Uterus (tissue), 4 donors: ENCODE results near the gene MIA3. TPM values are rescaled to one million over a fixed set of nuclear protein-coding genes. Genes with fewer than 3 reads are reported as not detected.
A peak's percentile ranks its signal among the peaks of the same experiment; 100 is the strongest.

Experiments used
- DNase-seq, 2 donors: peaks; one replicate each; pipeline ENCODE4 v3.0.0-alpha.2; 2019 to 2020
- H3K27ac ChIP-seq, 2 donors: fragments of 200-600 bp; sonication (generic); 1 replicate in 1 of 2; 2 replicates in 1 of 2; pipeline ENCODE4 v1.5.1; 2016 to 2018
- H3K27me3 ChIP-seq, 2 donors: fragments of 200-600 bp; sonication (generic); one replicate each; pipeline ENCODE4 v1.5.1; 2018 to 2019; ENCODE audit warnings: control low read depth in 1 of 2
- H3K36me3 ChIP-seq, 2 donors: fragments of 200-600 bp; sonication (generic); one replicate each; pipeline ENCODE4 v1.5.1; 2019; ENCODE audit warnings: control low read depth in 1 of 2
- H3K4me1 ChIP-seq, 2 donors: fragments of 200-600 bp; sonication (generic); one replicate each; pipeline ENCODE4 v1.5.1; 2018 to 2019; ENCODE audit warnings: control low read depth in 1 of 2
- H3K4me3 ChIP-seq, 2 donors: fragments of 200-600 bp; sonication (generic); 1 replicate in 1 of 2; 2 replicates in 1 of 2; pipeline ENCODE4 v1.5.1; 2018 to 2019; ENCODE audit warnings: mild to moderate bottlenecking in 1 of 2
- H3K9me3 ChIP-seq, 2 donors: fragments of 200-600 bp; sonication (generic); one replicate each; pipeline ENCODE4 v1.5.1; 2019; ENCODE audit warnings: control low read depth in 1 of 2
- POLR2A ChIP-seq, 2 donors: fragments of 450-650 bp; IDR thresholded peaks; one replicate each; pipeline ENCODE4 v1.6.1; 2016; ENCODE audit warnings: antibody characterized with exemption in 2 of 2, mild to moderate bottlenecking in 1 of 2, moderate library complexity in 1 of 2
- intact Hi-C: fragments of 100-400 bp; cut with DNase I; formaldehyde crosslinking; loops from one replicate; pipeline ENCODE4 v1.15.1; 2023; ENCODE audit warnings: low total_unique reads
- total RNA-seq, 4 donors: library from RNA; depleted of rRNA in 3 of 4; stranded (reverse); fragments of >200 nt in 3 of 4; gene quantifications; one replicate each; pipeline versions ENCODE4 v1.1.0 to v1.2.4, GENCODE V29; 2014 to 2023
- TF ChIP-seq, protein P1 (sequence below), 4 experiments: fragments of 200-600 bp in 2 of 4; fragments of 450-650 bp in 2 of 4; sonication (generic) in 2 of 4; IDR thresholded peaks; one replicate each; pipeline ENCODE4 v1.5.1; 2016 to 2019; ENCODE audit warnings: antibody characterized with exemption in 4 of 4, mild to moderate bottlenecking in 2 of 4, moderate library complexity in 1 of 4
- donor health status: DM: yes; HTN: yes; CAD: no.

Gene MIA3, protein sequence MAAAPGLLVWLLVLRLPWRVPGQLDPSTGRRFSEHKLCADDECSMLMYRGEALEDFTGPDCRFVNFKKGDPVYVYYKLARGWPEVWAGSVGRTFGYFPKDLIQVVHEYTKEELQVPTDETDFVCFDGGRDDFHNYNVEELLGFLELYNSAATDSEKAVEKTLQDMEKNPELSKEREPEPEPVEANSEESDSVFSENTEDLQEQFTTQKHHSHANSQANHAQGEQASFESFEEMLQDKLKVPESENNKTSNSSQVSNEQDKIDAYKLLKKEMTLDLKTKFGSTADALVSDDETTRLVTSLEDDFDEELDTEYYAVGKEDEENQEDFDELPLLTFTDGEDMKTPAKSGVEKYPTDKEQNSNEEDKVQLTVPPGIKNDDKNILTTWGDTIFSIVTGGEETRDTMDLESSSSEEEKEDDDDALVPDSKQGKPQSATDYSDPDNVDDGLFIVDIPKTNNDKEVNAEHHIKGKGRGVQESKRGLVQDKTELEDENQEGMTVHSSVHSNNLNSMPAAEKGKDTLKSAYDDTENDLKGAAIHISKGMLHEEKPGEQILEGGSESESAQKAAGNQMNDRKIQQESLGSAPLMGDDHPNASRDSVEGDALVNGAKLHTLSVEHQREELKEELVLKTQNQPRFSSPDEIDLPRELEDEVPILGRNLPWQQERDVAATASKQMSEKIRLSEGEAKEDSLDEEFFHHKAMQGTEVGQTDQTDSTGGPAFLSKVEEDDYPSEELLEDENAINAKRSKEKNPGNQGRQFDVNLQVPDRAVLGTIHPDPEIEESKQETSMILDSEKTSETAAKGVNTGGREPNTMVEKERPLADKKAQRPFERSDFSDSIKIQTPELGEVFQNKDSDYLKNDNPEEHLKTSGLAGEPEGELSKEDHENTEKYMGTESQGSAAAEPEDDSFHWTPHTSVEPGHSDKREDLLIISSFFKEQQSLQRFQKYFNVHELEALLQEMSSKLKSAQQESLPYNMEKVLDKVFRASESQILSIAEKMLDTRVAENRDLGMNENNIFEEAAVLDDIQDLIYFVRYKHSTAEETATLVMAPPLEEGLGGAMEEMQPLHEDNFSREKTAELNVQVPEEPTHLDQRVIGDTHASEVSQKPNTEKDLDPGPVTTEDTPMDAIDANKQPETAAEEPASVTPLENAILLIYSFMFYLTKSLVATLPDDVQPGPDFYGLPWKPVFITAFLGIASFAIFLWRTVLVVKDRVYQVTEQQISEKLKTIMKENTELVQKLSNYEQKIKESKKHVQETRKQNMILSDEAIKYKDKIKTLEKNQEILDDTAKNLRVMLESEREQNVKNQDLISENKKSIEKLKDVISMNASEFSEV (N-terminal part only)
- total RNA-seq: 10 to 100 TPM; 27.4 to 82.3 (median 55.7) TPM

DNA sequence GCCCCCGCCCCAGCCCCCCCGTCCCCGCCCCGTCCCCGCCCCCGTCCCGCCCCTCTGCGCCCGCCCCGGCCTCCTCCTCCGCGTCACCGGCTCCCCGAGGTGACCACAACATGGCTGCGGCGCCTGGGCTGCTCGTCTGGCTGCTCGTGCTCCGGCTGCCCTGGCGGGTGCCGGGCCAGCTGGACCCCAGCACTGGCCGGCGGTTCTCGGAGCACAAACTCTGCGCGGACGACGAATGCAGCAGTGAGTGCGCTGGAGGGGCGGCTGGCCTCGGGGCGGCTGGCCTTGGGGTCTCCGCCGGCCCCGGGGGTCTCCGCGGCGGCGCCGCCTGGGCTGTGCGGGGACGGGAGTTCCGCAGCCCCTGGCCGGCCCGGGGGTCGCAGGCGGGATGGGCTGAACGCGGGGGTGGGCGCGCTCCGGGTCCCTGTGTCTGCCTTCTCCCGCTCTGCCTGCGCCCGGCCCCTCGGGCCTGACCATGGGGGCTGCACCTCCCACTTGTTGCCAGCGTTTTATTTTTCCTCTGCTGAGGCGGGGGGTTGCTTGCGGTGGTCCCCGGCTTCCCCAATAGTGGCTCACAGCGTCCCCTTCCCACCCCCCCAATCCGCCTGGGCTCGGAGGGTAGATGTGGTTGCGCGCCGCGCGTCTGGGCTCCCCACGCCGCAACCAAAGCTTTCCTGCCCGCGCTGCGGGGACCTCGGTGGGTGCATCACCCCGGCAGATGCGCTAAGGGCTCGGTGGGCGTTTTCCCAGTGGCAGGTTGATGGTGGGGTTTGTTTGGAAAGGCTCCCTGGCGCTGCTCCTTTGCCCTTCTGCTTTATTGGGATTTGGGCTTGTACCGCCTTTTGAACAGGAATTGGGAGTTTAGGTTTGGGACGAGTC lies at the start of gene MIA3:
TSS of gene MIA3 (plus strand) at position 97 of the 879 bp plus-strand sequence. CDS start at position 111, 14 bp downstream.
- DNase-seq: peak; percentile 32 to 76

DNA sequence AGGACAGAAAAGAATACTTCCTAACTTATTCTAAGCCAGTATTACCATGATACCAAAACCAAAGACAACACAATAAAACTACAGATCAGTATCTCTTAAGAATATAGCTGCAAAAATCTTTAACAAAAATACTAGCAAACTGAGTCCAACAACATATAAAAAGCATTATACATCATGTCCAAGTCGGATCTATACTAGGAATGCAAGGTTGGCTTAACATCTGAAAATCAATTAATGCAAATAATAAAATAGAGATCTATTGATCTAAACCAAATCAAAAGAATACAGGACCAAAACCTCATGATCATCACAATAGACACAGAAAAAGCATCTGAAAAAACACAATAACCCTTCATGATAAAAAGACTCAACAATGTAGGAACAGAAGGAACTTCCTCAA lies 47.1 kb upstream of the MIA3 start:
- intact Hi-C loops: no loop called here
- no peak overlapping the region for H3K27ac ChIP-seq
- H3K27me3 ChIP-seq: no peaks in the 10 kb centered on the region
- no peak overlapping the region for H3K4me3 ChIP-seq
- no peak for DNase-seq
- no peaks in the 10 kb centered on the region for H3K9me3 ChIP-seq
- no peaks in the 10 kb centered on the region for H3K36me3 ChIP-seq
- TF ChIP-seq, protein P1, sequence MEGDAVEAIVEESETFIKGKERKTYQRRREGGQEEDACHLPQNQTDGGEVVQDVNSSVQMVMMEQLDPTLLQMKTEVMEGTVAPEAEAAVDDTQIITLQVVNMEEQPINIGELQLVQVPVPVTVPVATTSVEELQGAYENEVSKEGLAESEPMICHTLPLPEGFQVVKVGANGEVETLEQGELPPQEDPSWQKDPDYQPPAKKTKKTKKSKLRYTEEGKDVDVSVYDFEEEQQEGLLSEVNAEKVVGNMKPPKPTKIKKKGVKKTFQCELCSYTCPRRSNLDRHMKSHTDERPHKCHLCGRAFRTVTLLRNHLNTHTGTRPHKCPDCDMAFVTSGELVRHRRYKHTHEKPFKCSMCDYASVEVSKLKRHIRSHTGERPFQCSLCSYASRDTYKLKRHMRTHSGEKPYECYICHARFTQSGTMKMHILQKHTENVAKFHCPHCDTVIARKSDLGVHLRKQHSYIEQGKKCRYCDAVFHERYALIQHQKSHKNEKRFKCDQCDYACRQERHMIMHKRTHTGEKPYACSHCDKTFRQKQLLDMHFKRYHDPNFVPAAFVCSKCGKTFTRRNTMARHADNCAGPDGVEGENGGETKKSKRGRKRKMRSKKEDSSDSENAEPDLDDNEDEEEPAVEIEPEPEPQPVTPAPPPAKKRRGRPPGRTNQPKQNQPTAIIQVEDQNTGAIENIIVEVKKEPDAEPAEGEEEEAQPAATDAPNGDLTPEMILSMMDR (IDR thresholded peaks at IDR 0.05): no peak
- no peak for TF ChIP-seq POLR2A (IDR thresholded peaks at IDR 0.05)
- no peaks in the 10 kb centered on the region for H3K4me1 ChIP-seq

More for the DNA sequence above, at the start of gene MIA3:
- peak; percentile 31 to 47 for TF ChIP-seq POLR2A (IDR thresholded peaks at IDR 0.05)
- TF ChIP-seq, protein P1 (IDR thresholded peaks at IDR 0.05): no peak
- Histone ChIP-seq H3K36me3 (no peaks in the 10 kb centered on the region), H3K4me1 (no peaks in the 10 kb centered on the region), H3K9me3 (no peaks in the 10 kb centered on the region), H3K27me3 (no peaks in the 10 kb centered on the region), H3K27ac (peak within 1 kb of the TSS; percentile 90 to 99), H3K4me3 (peak within 1 kb of the TSS; percentile 60 to 100)
- intact Hi-C loops: no loop called here

DNA sequence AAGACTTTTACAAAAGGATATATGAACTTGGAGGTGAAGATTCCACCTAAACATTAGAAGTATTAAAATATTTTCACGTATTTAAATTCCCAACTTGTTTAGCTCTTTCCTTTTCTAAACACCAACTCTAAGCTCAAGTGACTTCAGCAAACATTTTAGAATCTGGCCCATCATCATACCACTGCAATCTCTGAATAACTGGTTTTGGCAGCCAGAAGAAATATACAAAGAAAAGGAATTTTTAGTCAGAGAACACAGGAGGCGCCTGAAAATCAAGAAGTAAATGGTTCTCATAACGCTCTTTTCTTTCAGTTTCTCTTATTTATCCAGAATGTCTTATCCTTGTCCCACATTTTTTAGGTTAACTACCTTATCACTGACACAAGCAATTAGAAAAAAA lies 38.6 kb upstream of the MIA3 start:
- intact Hi-C loops: no loop called here
- no peaks in the 10 kb centered on the region for H3K9me3 ChIP-seq
- no peaks in the 10 kb centered on the region for H3K27me3 ChIP-seq
- DNase-seq: no peak
- TF ChIP-seq, protein P1 (IDR thresholded peaks at IDR 0.05): no peak
- no peak for TF ChIP-seq POLR2A (IDR thresholded peaks at IDR 0.05)
- no peaks in the 10 kb centered on the region for H3K36me3 ChIP-seq
- H3K4me1 ChIP-seq: no peaks in the 10 kb centered on the region
- H3K4me3 ChIP-seq: no peak overlapping the region
- no peak overlapping the region for H3K27ac ChIP-seq

DNA sequence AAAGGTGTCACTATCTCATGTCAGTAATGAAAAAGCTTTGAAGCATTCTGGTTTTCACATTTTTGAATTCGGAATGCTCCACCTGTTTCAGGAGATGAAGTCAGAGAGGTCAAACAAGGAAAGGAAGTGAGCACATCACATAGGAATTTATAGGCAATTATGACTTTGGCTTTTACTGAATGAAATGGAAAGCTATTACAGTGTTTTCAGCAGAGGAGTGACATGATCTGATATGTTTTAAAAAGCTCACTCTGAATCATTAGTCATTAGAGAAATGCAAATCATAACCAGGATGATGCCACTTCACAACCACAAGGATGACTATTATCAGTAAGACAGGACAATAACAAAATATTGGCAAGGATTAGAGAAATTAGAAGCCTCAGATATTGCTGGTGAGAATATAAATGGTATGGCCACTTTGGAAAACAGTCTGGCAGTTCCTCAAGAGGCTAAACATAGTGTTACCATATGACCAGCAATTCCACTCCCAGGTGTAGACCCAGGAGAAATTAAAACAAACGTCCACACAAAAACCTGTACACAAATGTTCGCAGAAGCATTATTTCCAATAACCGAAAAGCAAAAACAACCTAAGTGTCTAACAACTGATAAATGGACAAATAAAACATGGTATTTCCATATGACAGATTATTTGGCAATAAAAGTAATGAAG lies 35.7 kb upstream of the MIA3 start:
- Histone ChIP-seq H3K4me1 (no peaks in the 10 kb centered on the region), H3K27me3 (no peaks in the 10 kb centered on the region), H3K4me3 (no peak overlapping the region), H3K27ac (no peak overlapping the region), H3K36me3 (no peaks in the 10 kb centered on the region), H3K9me3 (no peaks in the 10 kb centered on the region)
- no peak for TF ChIP-seq POLR2A (IDR thresholded peaks at IDR 0.05)
- DNase-seq: no peak
- intact Hi-C loops: no loop called here
